Measurements from ENCODE around the gene TRABD2B. TPM values are rescaled to one million over a fixed set of nuclear protein-coding genes. Genes with fewer than 3 reads are reported as not detected.

TRABD2B gene
- total RNA-seq, 4 donors from 2014 or later: 0.16 to 1.5 (median 0.55) TPM

DNA sequence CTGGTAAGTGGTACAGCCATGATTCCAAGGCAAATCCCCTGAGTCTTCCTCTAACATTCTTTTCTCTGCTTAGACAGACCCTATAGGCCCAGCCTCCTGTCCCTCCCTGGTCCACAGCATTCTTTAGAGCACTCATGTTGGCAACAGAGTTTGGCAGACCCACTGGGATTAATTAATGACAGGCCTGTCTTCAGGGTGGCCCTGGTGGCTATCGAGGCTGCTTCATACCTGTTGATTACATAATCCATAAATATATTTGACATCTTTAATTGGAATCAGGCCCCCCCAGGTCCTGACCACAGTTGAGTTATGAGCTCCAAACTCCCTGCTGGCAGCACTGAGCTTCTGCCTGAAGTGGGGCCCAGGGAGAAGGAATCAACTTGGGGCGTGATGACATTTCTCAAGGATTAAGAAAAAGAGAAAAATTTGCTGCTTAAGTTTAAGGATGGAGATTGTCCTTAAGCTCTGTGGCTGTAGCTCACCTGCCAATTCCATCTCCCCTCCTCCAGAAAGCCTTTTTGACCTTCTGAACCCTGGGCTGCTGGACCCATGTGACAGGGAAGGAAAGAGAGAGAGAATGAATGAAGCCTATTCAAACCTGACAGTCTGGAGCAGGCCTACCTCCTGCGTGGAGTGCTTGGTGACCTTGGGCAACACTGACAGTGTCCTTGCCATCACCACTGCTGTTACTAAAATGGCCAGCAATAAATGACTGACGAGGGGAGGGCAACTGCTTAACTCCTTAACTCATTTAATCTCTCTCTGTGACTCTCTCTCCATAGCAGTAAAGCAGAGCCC, 156.6 kb downstream of the TRABD2B start:
- TF ChIP-seq, protein P1, sequence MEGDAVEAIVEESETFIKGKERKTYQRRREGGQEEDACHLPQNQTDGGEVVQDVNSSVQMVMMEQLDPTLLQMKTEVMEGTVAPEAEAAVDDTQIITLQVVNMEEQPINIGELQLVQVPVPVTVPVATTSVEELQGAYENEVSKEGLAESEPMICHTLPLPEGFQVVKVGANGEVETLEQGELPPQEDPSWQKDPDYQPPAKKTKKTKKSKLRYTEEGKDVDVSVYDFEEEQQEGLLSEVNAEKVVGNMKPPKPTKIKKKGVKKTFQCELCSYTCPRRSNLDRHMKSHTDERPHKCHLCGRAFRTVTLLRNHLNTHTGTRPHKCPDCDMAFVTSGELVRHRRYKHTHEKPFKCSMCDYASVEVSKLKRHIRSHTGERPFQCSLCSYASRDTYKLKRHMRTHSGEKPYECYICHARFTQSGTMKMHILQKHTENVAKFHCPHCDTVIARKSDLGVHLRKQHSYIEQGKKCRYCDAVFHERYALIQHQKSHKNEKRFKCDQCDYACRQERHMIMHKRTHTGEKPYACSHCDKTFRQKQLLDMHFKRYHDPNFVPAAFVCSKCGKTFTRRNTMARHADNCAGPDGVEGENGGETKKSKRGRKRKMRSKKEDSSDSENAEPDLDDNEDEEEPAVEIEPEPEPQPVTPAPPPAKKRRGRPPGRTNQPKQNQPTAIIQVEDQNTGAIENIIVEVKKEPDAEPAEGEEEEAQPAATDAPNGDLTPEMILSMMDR (IDR thresholded peaks at IDR 0.05; ENCODE audit: low read depth): no peak

DNA sequence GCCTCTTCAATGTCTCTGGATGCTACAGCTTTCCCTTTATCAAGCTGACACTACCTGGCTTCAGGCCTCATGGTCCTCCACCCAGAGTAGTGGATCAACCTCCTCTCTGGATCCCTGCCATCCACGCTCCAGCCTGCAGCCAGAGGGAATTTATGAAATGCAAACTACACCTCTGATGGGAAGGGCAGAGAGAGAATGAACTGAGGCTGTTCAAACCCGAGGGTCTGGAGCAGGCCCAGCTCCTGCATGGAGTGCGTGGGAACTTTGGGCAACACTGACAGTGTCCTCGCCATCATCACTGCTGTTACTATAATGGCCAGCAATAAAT, 157.8 kb downstream of the TRABD2B start:
- TF ChIP-seq, protein P1 (IDR thresholded peaks at IDR 0.05; ENCODE audit: low read depth): no peak

DNA sequence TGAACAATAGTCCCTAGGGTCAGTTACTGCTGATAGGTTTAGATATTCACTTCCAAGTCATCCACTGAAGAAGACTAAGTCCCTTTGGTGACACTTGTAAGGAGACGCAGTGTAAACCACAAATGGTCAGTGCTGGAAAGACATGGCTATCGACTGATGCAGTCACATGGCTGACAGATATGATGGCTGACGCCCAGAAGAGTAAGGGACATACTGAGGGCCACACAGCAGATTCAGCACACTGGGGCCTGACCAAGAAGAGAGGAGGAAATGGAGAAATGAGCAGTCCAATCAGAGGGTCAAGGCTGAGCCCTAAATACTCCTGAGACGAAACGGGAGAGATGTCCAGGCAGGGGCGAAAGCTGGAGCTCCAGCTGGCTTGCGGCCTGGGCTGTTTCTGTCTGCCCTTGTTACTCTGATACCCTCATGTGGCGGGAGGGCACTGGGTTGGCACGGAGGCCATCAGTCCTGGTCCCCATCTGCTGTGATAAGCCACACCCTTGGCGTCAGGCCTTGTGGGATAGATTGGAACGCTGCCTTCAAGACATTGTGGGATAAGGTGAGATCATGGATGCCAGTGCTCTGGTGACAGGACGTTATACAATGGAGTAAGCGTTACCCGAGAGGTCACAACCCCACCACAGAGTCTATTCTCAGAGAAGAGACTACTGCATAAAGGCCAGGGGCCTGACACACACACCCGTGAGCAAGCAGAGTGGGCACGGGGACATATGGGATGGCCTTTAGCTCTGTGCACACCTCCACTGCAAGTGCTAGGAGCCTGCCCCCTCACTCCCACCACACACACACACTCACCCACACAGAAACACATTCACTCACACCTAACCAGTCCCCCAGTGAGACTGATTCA, 158.4 kb downstream of the TRABD2B start:
- TF ChIP-seq, protein P1 (IDR thresholded peaks at IDR 0.05; ENCODE audit: low read depth): no peak

DNA sequence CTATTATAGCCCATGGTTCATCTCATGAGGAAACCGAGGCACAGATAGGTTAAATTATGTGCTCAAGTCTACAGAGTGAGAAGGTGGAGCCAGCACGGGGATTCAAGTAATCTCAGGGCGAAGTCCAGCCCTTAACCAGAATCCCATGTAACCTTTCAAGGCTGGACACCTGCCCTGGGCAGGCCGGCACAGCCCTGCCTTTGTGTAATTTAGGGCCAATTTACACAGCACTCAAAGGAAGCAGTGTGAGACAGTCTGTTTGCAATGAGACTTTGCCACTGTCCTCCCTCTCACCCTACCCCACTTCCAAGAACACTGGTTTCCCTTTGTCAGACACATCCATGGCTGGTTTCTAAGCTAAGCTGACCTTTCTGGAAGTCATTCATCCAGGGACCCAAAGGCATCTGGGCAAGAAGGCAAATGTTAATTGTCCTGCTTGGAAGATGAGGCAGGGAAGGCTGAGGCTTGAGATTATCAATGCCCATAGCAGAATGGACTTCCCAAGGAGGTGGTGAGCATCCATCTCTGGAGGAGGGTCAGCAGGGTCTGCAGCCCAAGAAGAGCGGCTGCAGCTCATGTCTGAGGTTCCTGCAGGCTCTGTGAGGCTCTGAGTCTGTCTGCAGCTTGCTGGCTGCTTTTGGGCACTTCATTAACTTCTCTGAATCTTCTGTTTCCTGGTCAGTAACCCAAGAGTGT, 159.2 kb downstream of the TRABD2B start:
- TF ChIP-seq, protein P1 (IDR thresholded peaks at IDR 0.05; ENCODE audit: low read depth): no peak

DNA sequence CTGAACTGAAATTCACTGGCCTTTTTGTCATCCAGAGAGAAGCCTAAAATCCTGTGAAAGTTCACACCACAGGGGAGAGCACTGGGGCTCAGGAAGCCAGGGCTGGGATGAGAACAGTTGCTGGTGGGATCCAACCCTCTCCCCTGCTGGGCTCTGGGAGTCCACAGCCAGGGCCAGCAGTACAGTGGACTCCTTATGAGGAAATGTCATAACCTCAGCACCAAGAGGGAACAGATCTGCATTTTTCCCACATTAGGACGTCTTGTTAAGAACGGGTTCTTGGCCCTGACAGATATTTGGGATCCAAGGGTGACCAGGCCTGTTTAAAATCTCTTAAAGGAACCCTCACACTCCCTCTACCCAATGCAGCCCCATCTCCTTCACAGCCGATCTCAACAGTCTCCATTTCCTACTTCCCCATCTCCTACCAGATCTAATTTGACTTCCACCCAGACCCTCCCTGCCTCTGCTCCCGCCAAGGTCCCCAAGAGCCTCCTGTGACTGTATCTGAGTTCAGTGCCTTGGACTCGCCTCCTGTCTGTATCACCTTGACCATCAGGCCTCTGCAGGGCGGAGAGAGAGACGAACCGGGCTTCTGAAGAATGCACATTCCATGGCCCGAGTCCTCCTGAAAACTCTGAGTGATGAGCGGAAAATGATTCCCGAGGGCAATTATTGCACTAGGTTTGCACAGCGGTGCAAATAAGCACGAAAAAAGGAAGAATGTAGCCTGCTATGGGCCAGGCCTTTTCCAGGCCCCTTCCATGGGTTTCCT, 159.9 kb downstream of the TRABD2B start:
- TF ChIP-seq, protein P1 (IDR thresholded peaks at IDR 0.05; ENCODE audit: low read depth): no peak

DNA sequence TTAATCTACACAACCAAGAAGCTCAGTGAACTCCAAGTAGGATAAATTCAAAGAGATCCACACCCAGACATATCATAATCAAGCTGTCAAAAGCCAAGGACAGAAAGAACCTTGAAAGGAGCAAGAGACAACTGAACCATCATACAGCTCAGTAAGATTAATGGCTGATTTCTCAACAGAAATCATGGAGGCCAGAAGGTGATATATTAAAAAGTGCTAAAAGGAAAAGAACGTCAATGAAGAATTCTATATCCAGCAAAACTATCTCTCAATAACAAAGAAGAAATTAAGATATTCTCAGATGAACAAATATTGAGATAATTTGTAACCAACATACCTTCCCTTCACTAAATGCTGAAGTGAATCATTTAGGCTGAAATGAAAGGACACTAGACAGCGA, 161.8 kb downstream of the TRABD2B start:
- TF ChIP-seq, protein P1 (IDR thresholded peaks at IDR 0.05; ENCODE audit: low read depth): no peak
